ACC112 (cell line): Measurements from ENCODE around the gene AKAP5.
A peak's percentile ranks its signal among the peaks of the same experiment; 100 is the strongest.
"Not testable (repeated sequence)": the region's sequence is repeated elsewhere in the genome, so short reads cannot be mapped to it uniquely, and the experiment has no call there.

Experiments
- H2AFZ ChIP-seq: fragments of 200-600 bp; sonication (generic); one replicate; pipeline ENCODE4 v1.6.0; 2017; ENCODE audit warnings: antibody characterized with exemption, low read length; ENCODE audit not compliant: unreplicated experiment
- H3K27ac ChIP-seq: fragments of 200-600 bp; sonication (generic); 2 replicates; pipeline ENCODE4 v1.5.1; 2014; ENCODE audit warnings: low read depth, mild to moderate bottlenecking, antibody characterized with exemption, low read length, moderate library complexity
- H3K27me3 ChIP-seq: fragments of 200-600 bp; sonication (generic); 2 replicates; pipeline ENCODE4 v1.6.1; 2014; ENCODE audit warnings: mild to moderate bottlenecking, antibody characterized with exemption, low read length, moderate library complexity, mixed read lengths; ENCODE audit not compliant: insufficient read depth
- H3K36me3 ChIP-seq: fragments of 200-600 bp; sonication (generic); 2 replicates; pipeline ENCODE4 v1.6.1; 2016; ENCODE audit warnings: mild to moderate bottlenecking, antibody characterized with exemption, low read length, moderate library complexity, mixed read lengths; ENCODE audit not compliant: insufficient read depth
- H3K4me1 ChIP-seq: fragments of 200-600 bp; sonication (generic); one replicate; pipeline ENCODE4 v1.6.1; 2016; ENCODE audit warnings: low read length, mixed read lengths; ENCODE audit not compliant: insufficient read depth, unreplicated experiment, control insufficient read depth
- H3K4me3 ChIP-seq: fragments of 200-600 bp; sonication (generic); 2 replicates; pipeline ENCODE4 v1.5.1; 2014; ENCODE audit warnings: mild to moderate bottlenecking, low read depth, low read length
- H3K79me2 ChIP-seq: fragments of 200-600 bp; sonication (generic); one replicate; pipeline ENCODE4 v1.6.0; 2016; ENCODE audit warnings: low read length; ENCODE audit not compliant: control insufficient read depth, unreplicated experiment, insufficient read depth

The AKAP5 gene

GRCh38 chr14:64510825-64511671 lies 45.7 kb downstream of the AKAP5 start:
- H3K27ac ChIP-seq, result peak overlapping the region; percentile 25; the same call in 1 of the 2 replicates

DNA sequence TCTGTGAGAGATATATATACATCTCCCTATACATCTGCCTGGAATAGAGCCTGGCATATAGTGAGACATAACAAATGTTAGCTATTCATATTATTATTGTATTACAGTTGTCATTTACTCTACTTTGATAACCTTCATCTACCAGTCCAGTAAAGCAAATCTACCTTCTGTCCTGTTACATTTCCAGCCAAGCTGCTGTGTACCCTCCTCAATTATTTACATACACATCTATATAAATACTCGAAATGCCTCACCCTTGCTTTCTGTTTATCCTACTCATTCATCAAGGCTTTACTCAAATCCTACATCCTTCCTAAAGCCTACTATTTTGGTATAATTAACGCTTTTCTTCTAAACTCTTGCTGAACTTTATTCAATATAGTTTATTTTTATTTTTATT lies 48.0 kb downstream of the AKAP5 start:
- Histone ChIP-seq H3K36me3 (no peaks in the 10 kb centered on the region), H2AFZ (no peak overlapping the region), H3K27ac (no peak overlapping the region), H3K4me3 (no peak overlapping the region), H3K79me2 (peaks cover 93% of the 10 kb centered on the region), H3K27me3 (no peaks in the 10 kb centered on the region), H3K4me1 (peaks cover 25% of the 10 kb centered on the region)

More at GRCh38 chr14:64510825-64511671, 45.7 kb downstream of the AKAP5 start:
- Histone ChIP-seq H3K36me3 (no peaks in the 10 kb centered on the region), H2AFZ (no peak overlapping the region), H3K4me3 (no peak overlapping the region), H3K79me2 (peaks cover 95% of the 10 kb centered on the region), H3K27me3 (no peaks in the 10 kb centered on the region), H3K4me1 (peaks cover 45% of the 10 kb centered on the region)

DNA sequence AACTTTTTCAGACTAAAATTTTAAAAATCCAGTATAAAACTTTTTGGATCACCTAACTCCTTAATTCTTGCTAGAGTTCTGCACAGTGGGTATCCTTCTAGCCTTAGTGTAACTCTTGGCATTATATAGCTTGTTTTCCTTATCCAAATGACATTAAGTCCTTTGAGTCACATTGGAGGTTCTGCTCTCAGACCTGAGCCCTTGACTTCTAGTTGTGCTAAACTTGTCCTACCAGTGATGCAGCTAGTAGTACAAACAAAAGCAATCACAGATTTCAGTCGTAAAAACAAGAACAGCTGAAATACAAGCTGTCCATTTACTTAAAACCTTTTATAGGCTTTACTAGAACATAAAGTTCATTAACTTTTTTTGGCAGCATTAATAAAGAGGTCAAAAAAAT lies 49.8 kb downstream of the AKAP5 start:
- H3K4me3 ChIP-seq, result no peak overlapping the region
- H3K4me1 ChIP-seq, result peaks cover 13% of the 10 kb centered on the region

GRCh38 chr14:64516969-64517368 lies 51.7 kb downstream of the AKAP5 start:
- peak overlapping the region; percentile 43; the same call in 1 of the 2 replicates for H3K4me3 ChIP-seq

More for the DNA sequence above, 49.8 kb downstream of the AKAP5 start:
- Histone ChIP-seq H3K79me2 (peaks cover 88% of the 10 kb centered on the region), H3K27ac (no peak overlapping the region), H3K36me3 (no peaks in the 10 kb centered on the region), H2AFZ (no peak overlapping the region), H3K27me3 (no peaks in the 10 kb centered on the region)

GRCh38 chr14:64517667-64518066 lies 52.4 kb downstream of the AKAP5 start:
- not testable (repeated sequence) for H3K27ac ChIP-seq, H3K4me1 ChIP-seq, H3K27me3 ChIP-seq, H2AFZ ChIP-seq, H3K4me3 ChIP-seq
- Histone ChIP-seq H3K79me2 (peaks cover 86% of the 10 kb centered on the region), H3K36me3 (peaks cover 13% of the 10 kb centered on the region)

More at GRCh38 chr14:64516969-64517368, 51.7 kb downstream of the AKAP5 start:
- Histone ChIP-seq H3K27me3 (no peaks in the 10 kb centered on the region), H3K36me3 (peaks cover 6% of the 10 kb centered on the region; the same call in 1 of the 2 replicates), H2AFZ (no peak overlapping the region), H3K4me1 (peaks cover 3% of the 10 kb centered on the region), H3K27ac (no peak overlapping the region), H3K79me2 (peaks cover 86% of the 10 kb centered on the region)

DNA sequence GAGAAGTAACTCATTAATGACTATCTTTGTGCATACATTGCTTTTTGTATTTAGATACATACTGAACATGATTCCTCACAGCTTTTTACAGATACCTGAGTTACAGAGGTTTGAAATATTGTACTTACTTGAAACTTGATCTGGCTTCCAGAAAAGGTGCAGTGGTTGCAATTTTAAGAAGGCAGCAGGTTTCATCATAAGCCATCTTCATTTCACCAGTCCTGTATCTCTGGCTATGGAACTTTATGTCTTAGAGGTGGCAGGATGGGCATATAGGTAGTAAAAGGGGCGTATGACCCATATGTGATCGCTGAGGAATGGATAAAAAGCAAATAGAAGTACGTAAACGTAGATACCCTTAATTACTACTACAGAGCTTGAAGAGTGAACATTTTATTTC lies 52.9 kb downstream of the AKAP5 start:
- no peak overlapping the region for H3K4me3 ChIP-seq
- H3K36me3 ChIP-seq, result peaks cover 19% of the 10 kb centered on the region
- H3K27ac ChIP-seq, result no peak overlapping the region
- peaks cover 86% of the 10 kb centered on the region for H3K79me2 ChIP-seq
- no peaks in the 10 kb centered on the region for H3K27me3 ChIP-seq
- no peak overlapping the region for H2AFZ ChIP-seq
- peaks cover 3% of the 10 kb centered on the region for H3K4me1 ChIP-seq

DNA sequence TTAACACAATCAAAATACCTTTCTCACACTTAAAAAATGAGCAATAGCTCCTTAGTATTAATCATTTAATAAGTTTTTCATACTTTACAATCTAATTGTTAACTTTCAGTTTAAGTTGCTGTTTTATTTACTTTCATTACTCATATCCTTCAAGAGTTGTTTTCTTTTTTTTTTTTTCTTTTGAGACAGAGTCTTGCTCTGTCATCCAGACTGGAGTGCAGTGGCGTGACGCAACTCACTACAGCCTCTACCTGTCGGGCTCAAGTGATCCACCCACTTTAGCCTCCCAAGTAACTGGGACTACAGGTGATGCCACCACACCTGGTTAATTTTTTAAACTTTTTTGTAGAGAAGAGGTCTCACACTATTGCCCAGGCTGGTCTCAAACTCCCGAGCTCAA lies 55.4 kb downstream of the AKAP5 start:
- Histone ChIP-seq H3K27ac (no peak overlapping the region), H3K4me1 (peaks cover 3% of the 10 kb centered on the region), H3K79me2 (peaks cover 67% of the 10 kb centered on the region), H2AFZ (no peak overlapping the region), H3K4me3 (no peak overlapping the region), H3K36me3 (peaks cover 22% of the 10 kb centered on the region), H3K27me3 (no peaks in the 10 kb centered on the region)

DNA sequence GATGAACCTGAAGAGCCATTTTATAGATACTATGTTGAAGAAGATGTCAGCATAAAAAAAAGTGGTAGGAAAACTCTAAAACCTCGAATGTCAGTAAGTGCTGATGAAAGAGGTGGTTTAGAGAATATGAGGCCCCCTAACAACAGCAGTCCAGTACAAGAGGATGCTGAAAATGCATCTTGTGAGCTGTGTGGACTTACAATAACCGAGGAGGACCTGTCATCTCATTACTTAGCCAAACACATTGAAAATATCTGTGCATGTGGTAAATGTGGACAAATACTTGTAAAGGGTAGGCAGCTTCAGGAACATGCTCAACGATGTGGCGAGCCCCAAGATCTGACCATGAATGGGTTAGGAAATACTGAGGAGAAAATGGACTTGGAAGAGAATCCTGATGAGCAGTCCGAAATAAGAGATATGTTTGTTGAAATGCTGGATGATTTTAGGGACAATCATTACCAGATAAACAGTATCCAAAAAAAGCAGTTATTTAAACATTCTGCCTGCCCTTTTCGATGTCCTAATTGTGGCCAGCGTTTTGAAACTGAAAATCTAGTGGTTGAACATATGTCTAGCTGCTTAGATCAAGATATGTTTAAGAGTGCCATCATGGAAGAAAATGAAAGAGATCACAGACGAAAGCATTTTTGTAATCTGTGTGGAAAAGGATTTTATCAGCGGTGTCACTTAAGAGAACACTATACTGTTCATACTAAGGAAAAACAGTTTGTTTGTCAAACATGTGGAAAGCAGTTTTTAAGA lies 57.5 kb downstream of the AKAP5 start:
- H3K27ac ChIP-seq, result no peak overlapping the region
- peaks cover 3% of the 10 kb centered on the region for H3K4me1 ChIP-seq
- no peak overlapping the region for H2AFZ ChIP-seq
- peaks cover 28% of the 10 kb centered on the region for H3K36me3 ChIP-seq
- no peaks in the 10 kb centered on the region for H3K27me3 ChIP-seq
- H3K79me2 ChIP-seq, result peaks cover 48% of the 10 kb centered on the region
- no peak overlapping the region for H3K4me3 ChIP-seq
